ENCODE measurements around the gene RRAGD. TPM values are rescaled to one million over a fixed set of nuclear protein-coding genes. Genes with fewer than 3 reads are reported as not detected.

RRAGD gene
- total and polyA plus RNA-seq, 2 of the 8 experiments (the other 6 are each of a cell fraction or from before 2014, with no cell fraction given) = 7.2 to 30.8 TPM

DNA sequence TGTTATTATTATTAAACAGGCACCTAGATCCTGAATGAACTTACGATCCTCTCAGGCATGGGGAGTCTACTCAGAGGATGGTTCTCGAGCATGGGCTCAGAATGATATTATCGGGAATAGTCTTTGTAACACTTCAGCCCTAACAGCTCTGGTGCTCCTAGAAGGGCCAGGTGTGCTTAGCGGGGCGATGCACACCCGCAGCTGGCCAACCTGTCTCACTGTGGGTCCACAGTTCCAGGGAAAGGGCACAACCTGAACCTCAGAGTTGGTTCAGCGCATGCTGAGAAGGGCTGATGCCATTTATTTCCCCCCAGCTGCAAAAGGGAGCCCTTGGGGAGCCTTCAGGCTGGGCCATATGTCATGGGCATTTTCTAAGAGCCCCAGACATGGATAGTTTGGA, 26.2 kb downstream of the RRAGD start:
- H3K9ac ChIP-seq (replicated peaks in 1 of 4; ENCODE audit: extremely low read depth in 1 of 4, low read depth in 3 of 4, low read length in 3 of 4) = no peak overlapping the region
- no peak overlapping the region for H4K8ac ChIP-seq (ENCODE audit: extremely low read depth, insufficient read depth, low read length)
- peaks cover 0 to 4% (median 0%) of the 10 kb centered on the region in 4 experiments; a peak in 1 of 8 replicates for H3K36me3 ChIP-seq (ENCODE audit: control insufficient read depth in 2 of 4, insufficient read depth in 4 of 4, low read length in 3 of 4)
- H3K4me2 ChIP-seq (ENCODE audit: insufficient read depth in 1 of 2, low read depth in 2 of 2, low read length in 2 of 2) = no peak overlapping the region
- H2AFZ ChIP-seq (ENCODE audit: low read length) = no peak overlapping the region
- peak overlapping the region; percentile 40; the same call in 1 of the 2 replicates for H3K18ac ChIP-seq (ENCODE audit: extremely low read depth, low read length)
- no peak overlapping the region for H3K27ac ChIP-seq (ENCODE audit: low read depth, low read length)
- no peaks in the 10 kb centered on the region for H4K20me1 ChIP-seq (replicated peaks in 1 of 2; ENCODE audit: control insufficient read depth in 1 of 2, insufficient read depth in 2 of 2, low read length in 2 of 2)
- H2BK20ac ChIP-seq (ENCODE audit: low read length) = no peak overlapping the region
- no peaks in the 10 kb centered on the region for H3K79me2 ChIP-seq (ENCODE audit: control insufficient read depth in 1 of 2, insufficient read depth in 2 of 2, low read length in 2 of 2)
- no peak overlapping the region for H2BK5ac ChIP-seq (ENCODE audit: low read depth, low read length)
- no peak overlapping the region for H2BK12ac ChIP-seq (ENCODE audit: low read depth, low read length)
- no peaks in the 10 kb centered on the region for H3K23me2 ChIP-seq (ENCODE audit: low read depth, low read length)
- H3K14ac ChIP-seq (ENCODE audit: insufficient read length) = no peak overlapping the region
- no peak overlapping the region for H4K5ac ChIP-seq (ENCODE audit: insufficient read length, low read depth, low read length)
- H3K27me3 ChIP-seq (replicated peaks in 1 of 4; ENCODE audit: control insufficient read depth in 3 of 4, extremely low read depth in 1 of 4, insufficient read depth in 3 of 4, low read length in 3 of 4) = no peaks in the 10 kb centered on the region
- H3K4me3 ChIP-seq (ENCODE audit: extremely low read depth in 1 of 4, insufficient read depth in 2 of 4, low read depth in 3 of 4, low read length in 4 of 4) = no peak overlapping the region
- H3K79me1 ChIP-seq (ENCODE audit: low read depth, low read length) = no peaks in the 10 kb centered on the region
- 94% methylated on average over 7 of the region's 7 CpGs; no CpG with 5 or more reads in 1 of the 2 experiments for WGBS, 2 experiments (ENCODE audit: extremely low coverage in 1 of 2, insufficient coverage in 1 of 2, insufficient read length in 1 of 2, insufficient replicate concordance in 2 of 2, low coverage in 1 of 2, low lambda C conversion rate in 2 of 2, missing lambda C conversion rate in 1 of 2)
- no peak overlapping the region for H3K56ac ChIP-seq (replicated peaks; ENCODE audit: insufficient read length, low read depth, low read length)
- DNase-seq (ENCODE audit: low read depth in 1 of 2, low spot score in 2 of 2) (peak in 1 of 2 experiments; percentile 32), FAIRE-seq (no peak)
- ChIA-PET POLR2A (ENCODE audit: partially characterized antibody) (interaction anchor here (0.6 kb wide), 1 partner anchor 516 kb away, joined by 3 read pairs; no protein-coding TSS in a partner anchor), CTCF (ENCODE audit: partially characterized antibody) (interaction anchor here (1.7 to 1.9 kb wide), 2 partner anchors 10 to 14 kb away, joined by 12 to 14 read pairs; no protein-coding TSS in a partner anchor)
- H3K23ac ChIP-seq (ENCODE audit: insufficient read length) = no peak overlapping the region
- H3K9me3 ChIP-seq (ENCODE audit: insufficient read depth in 2 of 2, low read depth in 1 of 2, low read length in 1 of 2) = no peaks in the 10 kb centered on the region
- no peak overlapping the region for H2BK120ac ChIP-seq (replicated peaks; ENCODE audit: low read depth, low read length)
- no peak overlapping the region for H3K4ac ChIP-seq (replicated peaks; ENCODE audit: insufficient read length, low read depth, low read length)
- no peak overlapping the region for H4K91ac ChIP-seq (replicated peaks; ENCODE audit: insufficient read length, low read length)
- peaks cover 0 to 3% (median 1%) of the 10 kb centered on the region in 4 experiments; a peak in 1 of 7 replicates for H3K4me1 ChIP-seq (replicated peaks in 1 of 4; ENCODE audit: control insufficient read depth in 3 of 4, insufficient read depth in 4 of 4, low read length in 3 of 4)
- no peak overlapping the region for H2AK5ac ChIP-seq (ENCODE audit: low read depth, low read length)
- no peak overlapping the region for H2BK15ac ChIP-seq (ENCODE audit: low read length)
- TF ChIP-seq POLR2AphosphoS5 (IDR thresholded peaks at IDR 0.05; ENCODE audit: low read depth, low read length) = no peak
- no peak for TF ChIP-seq USF2 (IDR thresholded peaks at IDR 0.05; ENCODE audit: low read length)
- TF ChIP-seq TAF7 (optimal IDR thresholded peaks at IDR 0.05; ENCODE audit: borderline replicate concordance, low read depth, low read length) = no peak
- no peak for TF ChIP-seq KDM4A (IDR thresholded peaks at IDR 0.05; ENCODE audit: low read depth, low read length, severe bottlenecking)
- no peak for TF ChIP-seq SRF (IDR thresholded peaks at IDR 0.05; ENCODE audit: low read depth, low read length)
- TF ChIP-seq ZNF274 (IDR thresholded peaks at IDR 0.05; ENCODE audit: borderline replicate concordance, extremely low read depth, low read length) = no peak
- no peak for TF ChIP-seq EZH2 (IDR thresholded peaks at IDR 0.05; ENCODE audit: low read depth, low read length, severe bottlenecking)
- TF ChIP-seq JUND (IDR thresholded peaks at IDR 0.05; ENCODE audit: low read length) = no peak
- TF ChIP-seq BACH1 (IDR thresholded peaks at IDR 0.05; ENCODE audit: low read length) = no peak
- no peak for TF ChIP-seq CBX5 (IDR thresholded peaks at IDR 0.05; ENCODE audit: low read depth, low read length)
- no peak for TF ChIP-seq SP1 (IDR thresholded peaks at IDR 0.05; ENCODE audit: low read depth, low read length)
- no peak for TF ChIP-seq TEAD4 (IDR thresholded peaks at IDR 0.05; ENCODE audit: low read depth, low read length)
- TF ChIP-seq, protein P1, sequence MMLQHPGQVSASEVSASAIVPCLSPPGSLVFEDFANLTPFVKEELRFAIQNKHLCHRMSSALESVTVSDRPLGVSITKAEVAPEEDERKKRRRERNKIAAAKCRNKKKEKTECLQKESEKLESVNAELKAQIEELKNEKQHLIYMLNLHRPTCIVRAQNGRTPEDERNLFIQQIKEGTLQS (IDR thresholded peaks at IDR 0.05; ENCODE audit: insufficient read depth, low read depth, low read length) = no peak
